Left lung (tissue), 10 donors: ENCODE data around the gene MYL10. TPM values are rescaled to one million over a fixed set of nuclear protein-coding genes. Genes with fewer than 3 reads are reported as not detected.

Experiments
- ATAC-seq: fragments of 200-7000 bp; cut with Tn5 transposase; one replicate; pipeline ENCODE4 v1.9.1; 2020; ENCODE audit warnings: moderate library complexity
- DNase-seq, 4 donors: peaks; one replicate each; pipeline ENCODE4 v3.0.0-alpha.2; 2013 to 2020
- H3K27ac ChIP-seq, 2 donors: fragments of 200-600 bp; sonication (generic) in 1 of 2; one replicate each; pipeline versions ENCODE4 v1.5.0 to v1.8.0; 2020 to 2021
- H3K27me3 ChIP-seq, 2 donors: fragments of 200-600 bp; sonication (generic) in 1 of 2; one replicate each; pipeline versions ENCODE4 v1.5.0 to v1.8.0; 2020 to 2021
- H3K36me3 ChIP-seq, 2 donors: fragments of 200-600 bp; sonication (generic) in 1 of 2; one replicate each; pipeline versions ENCODE4 v1.5.0 to v1.8.0; 2020 to 2021
- H3K4me1 ChIP-seq, 2 donors: fragments of 200-600 bp; one replicate each; pipeline ENCODE4 v1.8.0; 2021
- H3K4me3 ChIP-seq, 2 donors: fragments of 200-600 bp; sonication (generic) in 1 of 2; one replicate each; pipeline versions ENCODE4 v1.5.0 to v1.8.0; 2020 to 2021; ENCODE audit warnings: mild to moderate bottlenecking in 1 of 2
- H3K9me3 ChIP-seq, 2 donors: fragments of 200-600 bp; sonication (generic) in 1 of 2; one replicate each; pipeline versions ENCODE4 v1.5.0 to v1.8.0; 2020 to 2021
- intact Hi-C, 2 donors: fragments of 100-400 bp; cut with DNase I; formaldehyde crosslinking; loops; one replicate each; pipeline versions ENCODE4 v1.11.2 to v1.14.2; 2022
- polyA plus RNA-seq, 6 donors: library from polyadenylated mRNA; unstranded; fragments of 120-200 nt; gene quantifications; one replicate each; pipeline ENCODE4 v1.2.1, GENCODE V29; 2013; ENCODE audit not compliant: insufficient read length in 6 of 6
- total RNA-seq, 2 donors: library from RNA; stranded (reverse); fragmentation: NEBNext Ultra II Directional; extraction: Animal tissue kit (Norgen Biotek cat#: 25700); gene quantifications; one replicate each; pipeline ENCODE4 v1.2.1, GENCODE V29; 2021
- TF ChIP-seq, protein P1 (sequence below), 2 donors: fragments of 200-600 bp; sonication (generic) in 1 of 2; IDR thresholded peaks; one replicate each; pipeline versions ENCODE4 v1.5.0 to v1.8.0; 2021; ENCODE audit warnings: antibody characterized with exemption in 2 of 2
- donor health status: DM: no; HTN: yes; CAD: no.
- donor health status: DM: no; HTN: no; CAD: no.

The MYL10 gene
- total and polyA plus RNA-seq, 8 donors = 0.17 to 0.43 (median 0.23) TPM; not detected in 3

DNA sequence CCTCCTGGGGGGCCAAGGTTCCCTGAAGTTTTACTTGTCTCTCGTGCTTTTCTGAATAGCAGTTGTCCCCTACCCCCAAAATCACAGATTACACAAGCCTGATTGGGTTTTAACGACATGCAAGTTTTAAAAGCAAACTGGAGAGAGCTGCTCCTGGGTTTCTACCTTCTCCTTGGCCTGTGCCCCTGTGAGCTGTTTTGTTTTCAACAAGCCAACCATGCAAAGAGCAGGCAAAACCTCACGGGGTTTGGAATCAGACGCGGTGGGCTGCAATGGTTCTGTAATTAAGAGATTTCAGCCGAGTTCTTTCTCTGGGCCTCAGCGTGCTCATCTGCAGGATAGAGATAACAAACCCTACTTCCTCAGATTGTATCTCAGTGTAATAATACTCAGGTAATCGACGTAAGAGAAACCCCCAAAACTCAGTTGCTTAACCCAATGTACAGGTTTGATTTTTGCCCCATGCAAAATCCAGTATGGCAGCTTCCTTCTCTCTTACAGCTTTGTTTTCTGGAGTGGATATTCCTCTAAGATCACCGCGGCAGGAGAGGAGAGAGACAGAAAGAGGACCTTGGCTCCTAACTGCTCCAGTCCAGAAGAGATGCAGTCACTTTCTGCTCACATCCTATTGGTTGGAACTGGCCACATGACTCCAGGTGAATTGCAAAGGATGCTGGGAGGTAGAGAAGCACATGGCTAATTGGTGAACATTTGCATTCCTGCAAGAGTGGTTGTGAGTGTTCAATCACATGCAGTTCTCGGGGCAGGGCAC lies 42.0 kb downstream of the MYL10 start:
- Histone ChIP-seq H3K4me3 (no peak overlapping the region), H3K36me3 (no peaks in the 10 kb centered on the region), H3K27me3 (no peaks in the 10 kb centered on the region), H3K4me1 (no peaks in the 10 kb centered on the region), H3K27ac (no peak overlapping the region), H3K9me3 (peaks cover 0 to 2% of the 10 kb centered on the region in 2 donors)
- TF ChIP-seq, protein P1, sequence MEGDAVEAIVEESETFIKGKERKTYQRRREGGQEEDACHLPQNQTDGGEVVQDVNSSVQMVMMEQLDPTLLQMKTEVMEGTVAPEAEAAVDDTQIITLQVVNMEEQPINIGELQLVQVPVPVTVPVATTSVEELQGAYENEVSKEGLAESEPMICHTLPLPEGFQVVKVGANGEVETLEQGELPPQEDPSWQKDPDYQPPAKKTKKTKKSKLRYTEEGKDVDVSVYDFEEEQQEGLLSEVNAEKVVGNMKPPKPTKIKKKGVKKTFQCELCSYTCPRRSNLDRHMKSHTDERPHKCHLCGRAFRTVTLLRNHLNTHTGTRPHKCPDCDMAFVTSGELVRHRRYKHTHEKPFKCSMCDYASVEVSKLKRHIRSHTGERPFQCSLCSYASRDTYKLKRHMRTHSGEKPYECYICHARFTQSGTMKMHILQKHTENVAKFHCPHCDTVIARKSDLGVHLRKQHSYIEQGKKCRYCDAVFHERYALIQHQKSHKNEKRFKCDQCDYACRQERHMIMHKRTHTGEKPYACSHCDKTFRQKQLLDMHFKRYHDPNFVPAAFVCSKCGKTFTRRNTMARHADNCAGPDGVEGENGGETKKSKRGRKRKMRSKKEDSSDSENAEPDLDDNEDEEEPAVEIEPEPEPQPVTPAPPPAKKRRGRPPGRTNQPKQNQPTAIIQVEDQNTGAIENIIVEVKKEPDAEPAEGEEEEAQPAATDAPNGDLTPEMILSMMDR (IDR thresholded peaks at IDR 0.05) = no peak
- intact Hi-C loops = no loop called here
- no peak for ATAC-seq
- DNase-seq = no peak

DNA sequence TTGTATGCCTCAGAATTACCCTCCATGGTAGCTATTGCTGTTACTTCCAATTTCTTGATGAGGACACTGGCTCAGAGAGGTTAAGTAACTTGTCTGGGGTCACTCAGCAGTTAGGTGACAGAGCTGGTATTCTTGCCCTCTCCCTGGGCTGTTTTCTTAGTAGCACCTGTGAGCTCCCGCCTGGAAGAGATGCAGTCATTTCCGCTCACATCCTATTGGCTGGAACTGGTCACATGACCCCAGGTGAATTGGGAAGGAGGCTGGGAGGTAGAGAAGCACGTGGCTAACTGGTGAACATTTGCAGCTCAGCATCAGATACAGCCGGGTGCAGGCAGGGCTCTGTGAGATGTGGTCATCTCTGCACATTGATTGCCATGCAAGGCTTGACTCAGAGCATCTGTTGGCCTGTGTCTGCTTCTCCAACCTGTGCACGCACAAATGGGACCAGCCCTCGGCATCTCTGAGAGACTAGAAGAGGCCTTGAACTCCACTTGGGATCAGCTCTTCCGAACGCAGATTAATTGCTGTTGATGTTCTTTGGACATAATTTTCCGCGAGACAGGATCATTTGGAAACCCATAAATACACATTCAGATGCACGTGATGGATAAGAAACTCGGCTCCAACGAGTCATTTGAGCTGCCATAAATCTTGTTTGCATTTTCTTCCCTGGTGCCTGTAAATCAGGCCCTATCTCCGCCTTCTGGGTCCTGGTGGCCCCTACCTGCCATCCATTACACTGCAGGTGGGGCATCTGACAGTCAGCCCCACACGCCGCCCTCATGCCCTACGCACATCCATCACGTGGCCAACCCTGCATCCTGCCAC lies 42.8 kb downstream of the MYL10 start:
- peaks cover 0 to 2% of the 10 kb centered on the region in 2 donors for H3K9me3 ChIP-seq
- H3K36me3 ChIP-seq = no peaks in the 10 kb centered on the region
- H3K4me3 ChIP-seq = no peak overlapping the region
- TF ChIP-seq, protein P1 (IDR thresholded peaks at IDR 0.05) = no peak
- H3K27me3 ChIP-seq = no peaks in the 10 kb centered on the region
- no peaks in the 10 kb centered on the region for H3K4me1 ChIP-seq
- no peak for DNase-seq
- no peak overlapping the region for H3K27ac ChIP-seq
- intact Hi-C loops = no loop called here
- no peak for ATAC-seq

DNA sequence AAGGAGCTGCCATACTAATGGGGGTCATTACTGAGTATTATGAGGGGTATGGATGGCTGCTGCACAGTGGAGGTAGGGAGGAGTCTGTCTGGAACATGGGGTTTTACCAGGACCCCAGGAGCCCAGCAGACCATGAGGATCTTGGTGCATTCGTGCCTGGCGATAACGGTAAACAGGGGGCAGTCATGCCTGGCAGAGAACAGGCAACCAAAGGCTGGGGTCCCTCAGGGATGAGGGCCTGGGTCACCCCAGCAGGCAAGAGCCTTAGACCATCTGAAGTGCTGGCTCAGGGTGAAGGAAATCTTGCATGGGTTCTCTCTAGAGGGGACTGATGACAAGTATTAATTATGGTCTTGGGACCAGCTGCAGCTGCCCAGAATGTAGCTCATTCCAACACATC lies 46.1 kb downstream of the MYL10 start:
- ATAC-seq (no peak), DNase-seq (no peak)
- intact Hi-C loops = no loop called here
- Histone ChIP-seq H3K27me3 (no peaks in the 10 kb centered on the region), H3K36me3 (no peaks in the 10 kb centered on the region), H3K4me1 (no peaks in the 10 kb centered on the region), H3K9me3 (peaks cover 0 to 2% of the 10 kb centered on the region in 2 donors), H3K4me3 (no peak overlapping the region), H3K27ac (no peak overlapping the region)
- TF ChIP-seq, protein P1 (IDR thresholded peaks at IDR 0.05) = no peak

DNA sequence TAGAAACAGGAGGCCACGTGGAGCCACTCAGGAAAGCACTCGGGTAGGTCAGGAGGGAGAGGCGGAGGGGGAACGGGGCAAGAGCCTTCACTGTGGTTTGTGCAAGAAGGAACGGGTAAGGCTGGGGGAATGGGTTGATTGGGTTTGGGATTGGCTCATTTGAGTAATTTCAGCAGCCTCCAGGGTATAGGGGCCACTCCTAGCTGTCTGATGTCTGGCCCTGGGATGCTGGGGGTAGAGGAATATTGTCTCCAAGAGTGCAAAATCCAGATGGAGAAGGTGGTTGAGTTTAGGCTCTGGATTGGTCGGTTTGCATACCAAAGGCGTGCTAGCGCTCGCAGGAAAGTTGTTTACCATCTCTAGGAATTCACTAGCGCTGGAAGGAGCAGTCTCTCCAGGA lies 47.2 kb downstream of the MYL10 start:
- intact Hi-C loops = no loop called here

More for the DNA sequence above, 47.2 kb downstream of the MYL10 start:
- H3K36me3 ChIP-seq = no peaks in the 10 kb centered on the region
- no peak for ATAC-seq
- H3K27ac ChIP-seq = no peak overlapping the region
- H3K27me3 ChIP-seq = peaks cover 0 to 2% of the 10 kb centered on the region in 2 donors
- H3K4me1 ChIP-seq = no peaks in the 10 kb centered on the region
- no peak for DNase-seq
- H3K4me3 ChIP-seq = no peak overlapping the region
- peaks cover 0 to 2% of the 10 kb centered on the region in 2 donors for H3K9me3 ChIP-seq
- TF ChIP-seq, protein P1 (IDR thresholded peaks at IDR 0.05) = no peak
